CD4-positive, alpha-beta T cell (primary cell): Measurements from ENCODE around the gene CAPRIN2. TPM values are rescaled to one million over a fixed set of nuclear protein-coding genes. Genes with fewer than 3 reads are reported as not detected.

Experiments used
- ATAC-seq: fragments of 200-7000 bp; cut with Tn5 transposase; one replicate; pipeline ENCODE4 v1.10.0; 2022; ENCODE audit warnings: mild to moderate bottlenecking; ENCODE audit not compliant: poor library complexity
- CTCF ChIA-PET: fragments of 350-600 bp; sonication (Branson Sonifier 250); formaldehyde crosslinking; loops from one replicate; lab custom pipeline; 2021; ENCODE audit warnings: antibody characterized with exemption, inconsistent platforms; lab: Charles Lee
- POLR2A ChIA-PET: fragments of 350-600 bp; sonication (Branson Sonifier 250); formaldehyde crosslinking; loops from one replicate; lab custom pipeline; 2021; ENCODE audit warnings: antibody characterized with exemption, inconsistent platforms; lab: Charles Lee
- DNase-seq, 14 experiments: peaks; one replicate each; pipeline ENCODE4 v3.0.0-alpha.2; 2013 to 2020; ENCODE audit warnings: mixed read lengths in 2 of 14
- H3K27ac ChIP-seq, 2 donors: one replicate each; pipeline versions ENCODE4 v1.5.1 to v1.7.0; 2013; ENCODE audit warnings: low read length in 2 of 2, low read depth in 1 of 2, mild to moderate bottlenecking in 1 of 2
- H3K27me3 ChIP-seq, 2 experiments: 1 replicate in 1 of 2; 2 replicates in 1 of 2; pipeline versions ENCODE4 v1.6.1 to v1.7.0; 2013; ENCODE audit warnings: low read length in 2 of 2, control low read depth in 1 of 2, mild to moderate bottlenecking in 1 of 2, moderate library complexity in 1 of 2; ENCODE audit not compliant: insufficient read depth in 2 of 2, control insufficient read depth in 1 of 2
- H3K36me3 ChIP-seq: one replicate; pipeline ENCODE4 v1.6.1; 2013; ENCODE audit warnings: low read length, control low read depth; ENCODE audit not compliant: insufficient read depth
- H3K4me1 ChIP-seq: one replicate; pipeline ENCODE4 v1.6.1; 2013; ENCODE audit warnings: low read length, control low read depth; ENCODE audit not compliant: insufficient read depth
- H3K4me3 ChIP-seq: one replicate; pipeline ENCODE4 v1.5.1; 2013; ENCODE audit warnings: mild to moderate bottlenecking, low read length, moderate library complexity
- H3K9me3 ChIP-seq, 2 experiments: 1 replicate in 1 of 2; 2 replicates in 1 of 2; pipeline versions ENCODE4 v1.6.1 to v1.7.0; 2013; ENCODE audit warnings: low read length in 2 of 2, mild to moderate bottlenecking in 2 of 2, control low read depth in 1 of 2, moderate library complexity in 1 of 2; ENCODE audit not compliant: control insufficient read depth in 1 of 2, insufficient read depth in 1 of 2
- H3K27ac Mint-ChIP-seq: one replicate; pipeline ENCODE4 v1.8.0; 2020; ENCODE audit warnings: mixed read lengths
- H3K27me3 Mint-ChIP-seq: one replicate; pipeline ENCODE4 v1.8.0; 2021; ENCODE audit warnings: mixed read lengths
- H3K36me3 Mint-ChIP-seq: one replicate; pipeline ENCODE4 v1.8.0; 2021; ENCODE audit warnings: low read depth, mixed read lengths
- H3K4me1 Mint-ChIP-seq: one replicate; pipeline ENCODE4 v1.8.0; 2021; ENCODE audit warnings: low read depth, mixed read lengths
- H3K4me3 Mint-ChIP-seq: one replicate; pipeline ENCODE4 v1.8.0; 2020; ENCODE audit warnings: mild to moderate bottlenecking, mixed read lengths
- H3K9me3 Mint-ChIP-seq: one replicate; pipeline ENCODE4 v1.8.0; 2020; ENCODE audit warnings: mixed read lengths
- intact Hi-C, 2 experiments: fragments of 100-400 bp; cut with DNase I in 1 of 2; cut with micrococcal nuclease in 1 of 2; formaldehyde crosslinking; loops; one replicate each; pipeline versions ENCODE4 v1.15.1 to v1.9.0; 2023 to 2025; cut with DNase I, micrococcal nuclease
- total RNA-seq, 174 experiments: library from RNA in 2 of 174; stranded (reverse) in 2 of 174; gene quantifications; one replicate each; pipeline ENCODE4 v1.2.3 and lab custom pipeline; 2021 to 2026
- TF ChIP-seq, protein P1 (sequence below): fragments of 200-600 bp; IDR thresholded peaks from one replicate; pipeline ENCODE4 v1.8.0; 2022; ENCODE audit warnings: antibody characterized with exemption, mild to moderate bottlenecking

CAPRIN2 gene
- total RNA-seq, 2 experiments from 2014 or later: 21.2 to 24.6 TPM

GRCh38 chr12:30757316-30757715, 2.6 kb upstream of the CAPRIN2 start:
- ChIA-PET CTCF (interaction anchor here (1.0 kb wide), 1 partner anchor 8 kb away, joined by 3 read pairs; no protein-coding TSS in a partner anchor), POLR2A (no interaction called here)
- no peaks in the 10 kb centered on the region for H3K36me3 Mint-ChIP-seq
- ATAC-seq (no peak), DNase-seq (no peak)
- Histone ChIP-seq H3K4me1 (peaks cover 16% of the 10 kb centered on the region), H3K27me3 (no peaks in the 10 kb centered on the region), H3K27ac (no peak overlapping the region), H3K36me3 (no peaks in the 10 kb centered on the region), H3K4me3 (no peak overlapping the region), H3K9me3 (peaks cover 0 to 5% of the 10 kb centered on the region in 2 experiments)
- peaks cover 28% of the 10 kb centered on the region for H3K4me1 Mint-ChIP-seq
- intact Hi-C loops: loop anchor here in 1 of 2 experiments (2.0 to 10.0 kb wide), 3 partner anchors 47 to 1917 kb away; partner anchors contain the start of genes DNM1L and ETFBKMT
- no peaks in the 10 kb centered on the region for H3K9me3 Mint-ChIP-seq
- no peaks in the 10 kb centered on the region for H3K27me3 Mint-ChIP-seq
- TF ChIP-seq, protein P1, sequence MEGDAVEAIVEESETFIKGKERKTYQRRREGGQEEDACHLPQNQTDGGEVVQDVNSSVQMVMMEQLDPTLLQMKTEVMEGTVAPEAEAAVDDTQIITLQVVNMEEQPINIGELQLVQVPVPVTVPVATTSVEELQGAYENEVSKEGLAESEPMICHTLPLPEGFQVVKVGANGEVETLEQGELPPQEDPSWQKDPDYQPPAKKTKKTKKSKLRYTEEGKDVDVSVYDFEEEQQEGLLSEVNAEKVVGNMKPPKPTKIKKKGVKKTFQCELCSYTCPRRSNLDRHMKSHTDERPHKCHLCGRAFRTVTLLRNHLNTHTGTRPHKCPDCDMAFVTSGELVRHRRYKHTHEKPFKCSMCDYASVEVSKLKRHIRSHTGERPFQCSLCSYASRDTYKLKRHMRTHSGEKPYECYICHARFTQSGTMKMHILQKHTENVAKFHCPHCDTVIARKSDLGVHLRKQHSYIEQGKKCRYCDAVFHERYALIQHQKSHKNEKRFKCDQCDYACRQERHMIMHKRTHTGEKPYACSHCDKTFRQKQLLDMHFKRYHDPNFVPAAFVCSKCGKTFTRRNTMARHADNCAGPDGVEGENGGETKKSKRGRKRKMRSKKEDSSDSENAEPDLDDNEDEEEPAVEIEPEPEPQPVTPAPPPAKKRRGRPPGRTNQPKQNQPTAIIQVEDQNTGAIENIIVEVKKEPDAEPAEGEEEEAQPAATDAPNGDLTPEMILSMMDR: no peak
- H3K27ac Mint-ChIP-seq: no peak overlapping the region
- no peak overlapping the region for H3K4me3 Mint-ChIP-seq

GRCh38 chr12:30756074-30756473, 1.3 kb upstream of the CAPRIN2 start:
- ATAC-seq (no peak), DNase-seq (peak in 2 of 14 experiments; percentile 0 to 13)
- Mint-ChIP-seq H3K27me3 (no peaks in the 10 kb centered on the region), H3K4me1 (peaks cover 33% of the 10 kb centered on the region), H3K36me3 (no peaks in the 10 kb centered on the region), H3K27ac (peak overlapping the region; percentile 77), H3K9me3 (no peaks in the 10 kb centered on the region), H3K4me3 (peak overlapping the region; percentile 94)
- ChIA-PET CTCF (interaction anchor here (0.5 to 1.2 kb wide), 2 partner anchors 62 to 909 kb away, joined by 3 read pairs; no protein-coding TSS in a partner anchor), POLR2A (interaction anchor here (1.5 to 2.7 kb wide), 2 partner anchors 9 to 1375 kb away, joined by 5 to 18 read pairs; partner anchors contain the start of gene ERGIC2)
- Histone ChIP-seq H3K4me3 (no peak overlapping the region), H3K4me1 (peaks cover 16% of the 10 kb centered on the region), H3K36me3 (no peaks in the 10 kb centered on the region), H3K9me3 (peaks cover 0 to 4% of the 10 kb centered on the region in 2 experiments), H3K27me3 (no peaks in the 10 kb centered on the region), H3K27ac (no peak overlapping the region)
- intact Hi-C loops: loop anchor here in 1 of 2 experiments (2.0 to 10.0 kb wide), 3 partner anchors 49 to 1919 kb away; partner anchors contain the start of genes DNM1L and ETFBKMT
- TF ChIP-seq, protein P1: no peak

- no peaks in the 10 kb centered on the region for H3K36me3 ChIP-seq
- TF ChIP-seq, protein P1: no peak
- H3K27me3 ChIP-seq: no peaks in the 10 kb centered on the region
- peak overlapping the region; percentile 81 for H3K4me3 ChIP-seq
- Mint-ChIP-seq H3K27me3 (no peaks in the 10 kb centered on the region), H3K36me3 (no peaks in the 10 kb centered on the region), H3K4me1 (peaks cover 40% of the 10 kb centered on the region), H3K4me3 (peak overlapping the region; percentile 94), H3K9me3 (no peaks in the 10 kb centered on the region), H3K27ac (peak overlapping the region; percentile 77)
- CTCF ChIA-PET: interaction anchor here (0.5 to 1.2 kb wide), 4 partner anchors 61 to 910 kb away, joined by 3 to 4 read pairs (median 3); no protein-coding TSS in a partner anchor
- intact Hi-C loops: loop anchor here (2.0 to 10.0 kb wide), 3 partner anchors 51 to 1919 kb away; partner anchors contain the start of genes DNM1L (in 1 of the 2) and ETFBKMT (in 1 of the 2)
- H3K27ac ChIP-seq: peak overlapping the region; percentile 51 to 76
- H3K4me1 ChIP-seq: peaks cover 16% of the 10 kb centered on the region
- no peaks in the 10 kb centered on the region for H3K9me3 ChIP-seq
- POLR2A ChIA-PET: interaction anchor here (0.8 to 3.5 kb wide), 9 partner anchors 9 to 1374 kb away, joined by 3 to 47 read pairs (median 5); partner anchors contain the start of genes ERGIC2 and IPO8
- no peak for DNase-seq
- no peak for ATAC-seq
Measured at GRCh38 chr12:30755395-30755762, 628 bp upstream of the CAPRIN2 start.
